H1 (cell line): Measurements from ENCODE around the gene GRXCR1.

ENCODE experiments used
- CHD1 ChIP-seq: IDR thresholded peaks from 2 replicates; pipeline ENCODE4 v1.6.1; 2012; ENCODE audit warnings: low read depth, low read length, improper control_type of control experiment
- CREB1 ChIP-seq: IDR thresholded peaks from 2 replicates; pipeline ENCODE4 v1.6.1; 2012; ENCODE audit warnings: inconsistent platforms
- EP300 ChIP-seq, 2 experiments: IDR thresholded peaks; 1 replicate in 1 of 2; 2 replicates in 1 of 2; pipeline ENCODE4 v1.6.1; 2011 to 2012; ENCODE audit warnings: low read depth in 2 of 2, low read length in 2 of 2, mild to moderate bottlenecking in 2 of 2, borderline replicate concordance in 1 of 2, inconsistent platforms in 1 of 2, moderate library complexity in 1 of 2
- NRF1 ChIP-seq: IDR thresholded peaks from 2 replicates; pipeline ENCODE4 v1.6.1; 2011; ENCODE audit warnings: mild to moderate bottlenecking, low read depth, low read length, improper control_type of control experiment
- POLR2A ChIP-seq, 2 experiments: IDR thresholded peaks; 1 replicate in 1 of 2; 2 replicates in 1 of 2; pipeline ENCODE4 v1.6.1; 2011; ENCODE audit warnings: low read depth in 2 of 2, low read length in 2 of 2, mild to moderate bottlenecking in 2 of 2; ENCODE audit errors: control extremely low read depth in 1 of 2
- POLR2AphosphoS5 ChIP-seq: IDR thresholded peaks from 2 replicates; pipeline ENCODE4 v1.6.1; 2011; ENCODE audit warnings: low read depth, low read length
- POU5F1 ChIP-seq: IDR thresholded peaks from 2 replicates; pipeline ENCODE4 v1.6.1; 2011; ENCODE audit warnings: low read depth, mild to moderate bottlenecking, low read length, moderate library complexity
- RBBP5 ChIP-seq: IDR thresholded peaks from 2 replicates; pipeline ENCODE4 v1.7.1; 2012; ENCODE audit warnings: low read depth, mild to moderate bottlenecking, inconsistent platforms, low read length, moderate library complexity, borderline replicate concordance
- TEAD4 ChIP-seq: IDR thresholded peaks from 2 replicates; pipeline ENCODE4 v1.6.1; 2012; ENCODE audit warnings: low read depth, low read length, inconsistent platforms, mixed read lengths
- YY1 ChIP-seq: IDR thresholded peaks from 2 replicates; pipeline ENCODE4 v1.6.1; 2011; ENCODE audit warnings: low read depth, mild to moderate bottlenecking, low read length
- TF ChIP-seq, protein P1 (sequence below), 3 experiments: IDR thresholded peaks; 1 replicate in 2 of 3; 2 replicates in 1 of 3; pipeline versions ENCODE4 v1.5.1 to v1.6.1; 2011; ENCODE audit warnings: low read length in 3 of 3, mild to moderate bottlenecking in 3 of 3, inconsistent platforms in 2 of 3, low read depth in 1 of 3, moderate library complexity in 1 of 3; ENCODE audit not compliant: insufficient read depth in 1 of 3; ENCODE audit errors: control extremely low read depth in 1 of 3

DNA sequence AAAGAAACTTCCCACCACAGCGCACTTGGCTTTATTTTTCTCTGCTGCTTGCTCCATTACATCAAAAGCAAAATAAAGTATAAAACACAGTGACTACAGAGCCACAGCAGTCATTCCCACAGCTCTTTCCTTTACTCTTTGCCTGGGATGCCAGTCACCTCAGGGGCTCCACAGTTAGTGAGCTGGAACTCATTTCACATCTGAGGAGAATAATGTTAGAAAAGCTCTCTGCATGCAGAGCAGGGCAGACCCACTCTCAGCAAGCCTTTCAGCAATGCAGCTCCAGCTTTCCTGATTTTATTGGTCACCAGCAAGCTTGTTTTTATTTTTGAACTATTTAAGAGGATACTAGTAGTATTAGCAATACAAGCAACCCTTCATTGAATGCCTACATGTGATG is 13.8 kb downstream of the GRXCR1 start:
- TF ChIP-seq POU5F1 (no peak), TEAD4 (no peak), EP300 (IDR thresholded peaks at IDR 0.05; ENCODE audit: borderline replicate concordance in 1 of 2, low read depth in 2 of 2, low read length in 2 of 2) (no peak), NRF1 (no peak), CREB1 (no peak), RBBP5 (no peak), YY1 (no peak), POLR2AphosphoS5 (no peak), CHD1 (no peak), POLR2A (IDR thresholded peaks at IDR 0.05; ENCODE audit: control extremely low read depth in 1 of 2, low read depth in 2 of 2, low read length in 2 of 2) (no peak)
- TF ChIP-seq, protein P1, sequence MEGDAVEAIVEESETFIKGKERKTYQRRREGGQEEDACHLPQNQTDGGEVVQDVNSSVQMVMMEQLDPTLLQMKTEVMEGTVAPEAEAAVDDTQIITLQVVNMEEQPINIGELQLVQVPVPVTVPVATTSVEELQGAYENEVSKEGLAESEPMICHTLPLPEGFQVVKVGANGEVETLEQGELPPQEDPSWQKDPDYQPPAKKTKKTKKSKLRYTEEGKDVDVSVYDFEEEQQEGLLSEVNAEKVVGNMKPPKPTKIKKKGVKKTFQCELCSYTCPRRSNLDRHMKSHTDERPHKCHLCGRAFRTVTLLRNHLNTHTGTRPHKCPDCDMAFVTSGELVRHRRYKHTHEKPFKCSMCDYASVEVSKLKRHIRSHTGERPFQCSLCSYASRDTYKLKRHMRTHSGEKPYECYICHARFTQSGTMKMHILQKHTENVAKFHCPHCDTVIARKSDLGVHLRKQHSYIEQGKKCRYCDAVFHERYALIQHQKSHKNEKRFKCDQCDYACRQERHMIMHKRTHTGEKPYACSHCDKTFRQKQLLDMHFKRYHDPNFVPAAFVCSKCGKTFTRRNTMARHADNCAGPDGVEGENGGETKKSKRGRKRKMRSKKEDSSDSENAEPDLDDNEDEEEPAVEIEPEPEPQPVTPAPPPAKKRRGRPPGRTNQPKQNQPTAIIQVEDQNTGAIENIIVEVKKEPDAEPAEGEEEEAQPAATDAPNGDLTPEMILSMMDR (IDR thresholded peaks at IDR 0.05; ENCODE audit: control extremely low read depth in 1 of 3, insufficient read depth in 1 of 3, low read depth in 1 of 3, low read length in 3 of 3) = no peak
